HUES6 (cell line): Measurements from ENCODE around the gene FXYD2.

Experiments
- H3K27ac ChIP-seq: 2 replicates; pipeline ENCODE4 v1.7.0; 2013; ENCODE audit warnings: low read depth, mild to moderate bottlenecking, low read length, inconsistent platforms
- H3K27me3 ChIP-seq: 2 replicates; pipeline ENCODE4 v1.6.1; 2013; ENCODE audit warnings: low read length; ENCODE audit not compliant: control insufficient read depth, insufficient read depth
- H3K36me3 ChIP-seq: 2 replicates; pipeline ENCODE4 v1.6.1; 2013; ENCODE audit warnings: low read length; ENCODE audit not compliant: control insufficient read depth, insufficient read depth
- H3K4me1 ChIP-seq: 2 replicates; pipeline ENCODE4 v1.6.1; 2013; ENCODE audit warnings: low read length; ENCODE audit not compliant: control insufficient read depth, insufficient read depth
- H3K4me3 ChIP-seq: 2 replicates; pipeline ENCODE4 v1.5.1; 2013; ENCODE audit warnings: low read depth, low read length
- H3K9ac ChIP-seq: one replicate; pipeline ENCODE4 v1.6.1; 2013; ENCODE audit warnings: mild to moderate bottlenecking, low read length
- H3K9me3 ChIP-seq: 2 replicates; pipeline ENCODE4 v1.6.1; 2013; ENCODE audit warnings: low read depth, low read length; ENCODE audit not compliant: control insufficient read depth, insufficient read depth

The FXYD2 gene

GRCh38 chr11:117794135-117794534 lies 30.4 kb downstream of the FXYD2 start:
- Histone ChIP-seq H3K27me3 (peaks cover 96% of the 10 kb centered on the region), H3K36me3 (no peaks in the 10 kb centered on the region), H3K4me1 (peaks cover 9% of the 10 kb centered on the region), H3K4me3 (no peak overlapping the region), H3K9me3 (no peaks in the 10 kb centered on the region), H3K27ac (no peak overlapping the region), H3K9ac (no peak overlapping the region)

GRCh38 chr11:117793583-117793982 lies 31.0 kb downstream of the FXYD2 start:
- no peak overlapping the region for H3K27ac ChIP-seq
- no peaks in the 10 kb centered on the region for H3K36me3 ChIP-seq
- no peak overlapping the region for H3K9ac ChIP-seq
- peaks cover 90% of the 10 kb centered on the region for H3K27me3 ChIP-seq
- H3K4me3 ChIP-seq = no peak overlapping the region
- no peaks in the 10 kb centered on the region for H3K9me3 ChIP-seq
- peaks cover 9% of the 10 kb centered on the region for H3K4me1 ChIP-seq

- H3K27ac ChIP-seq = no peak overlapping the region
- H3K9me3 ChIP-seq = no peaks in the 10 kb centered on the region
- H3K4me1 ChIP-seq = peaks cover 9% of the 10 kb centered on the region
- H3K36me3 ChIP-seq = no peaks in the 10 kb centered on the region
- H3K27me3 ChIP-seq = peaks cover 84% of the 10 kb centered on the region
- no peak overlapping the region for H3K4me3 ChIP-seq
- H3K9ac ChIP-seq = no peak overlapping the region
Measured at GRCh38 chr11:117792992-117793391, 31.6 kb downstream of the FXYD2 start.

- H3K27me3 ChIP-seq = peaks cover 77% of the 10 kb centered on the region
- H3K9ac ChIP-seq = no peak overlapping the region
- no peaks in the 10 kb centered on the region for H3K9me3 ChIP-seq
- no peaks in the 10 kb centered on the region for H3K36me3 ChIP-seq
- H3K4me3 ChIP-seq = no peak overlapping the region
- H3K27ac ChIP-seq = no peak overlapping the region
- H3K4me1 ChIP-seq = peaks cover 9% of the 10 kb centered on the region
Measured at GRCh38 chr11:117792241-117792640, 32.3 kb downstream of the FXYD2 start.

GRCh38 chr11:117790279-117790678 lies 34.3 kb downstream of the FXYD2 start:
- Histone ChIP-seq H3K9ac (no peak overlapping the region), H3K4me3 (no peak overlapping the region), H3K27ac (no peak overlapping the region), H3K27me3 (peaks cover 73% of the 10 kb centered on the region), H3K4me1 (peaks cover under 1% of the 10 kb centered on the region; the same call in 1 of the 2 replicates), H3K36me3 (no peaks in the 10 kb centered on the region), H3K9me3 (no peaks in the 10 kb centered on the region)

GRCh38 chr11:117789241-117789640 lies 35.3 kb downstream of the FXYD2 start:
- peaks cover 64% of the 10 kb centered on the region for H3K27me3 ChIP-seq
- H3K4me1 ChIP-seq = no peaks in the 10 kb centered on the region
- no peak overlapping the region for H3K4me3 ChIP-seq
- H3K9me3 ChIP-seq = no peaks in the 10 kb centered on the region
- H3K36me3 ChIP-seq = no peaks in the 10 kb centered on the region
- H3K27ac ChIP-seq = no peak overlapping the region
- no peak overlapping the region for H3K9ac ChIP-seq

- no peak overlapping the region for H3K9ac ChIP-seq
- H3K4me3 ChIP-seq = no peak overlapping the region
- no peaks in the 10 kb centered on the region for H3K36me3 ChIP-seq
- H3K9me3 ChIP-seq = no peaks in the 10 kb centered on the region
- H3K27me3 ChIP-seq = peaks cover 54% of the 10 kb centered on the region; the same call in 1 of the 2 replicates
- no peak overlapping the region for H3K27ac ChIP-seq
- no peaks in the 10 kb centered on the region for H3K4me1 ChIP-seq
Measured at GRCh38 chr11:117786135-117786870, 38.2 kb downstream of the FXYD2 start.

GRCh38 chr11:117782101-117782500 lies 42.4 kb downstream of the FXYD2 start:
- no peak overlapping the region for H3K27ac ChIP-seq
- peaks cover 49% of the 10 kb centered on the region for H3K27me3 ChIP-seq
- H3K4me3 ChIP-seq = no peak overlapping the region
- H3K4me1 ChIP-seq = no peaks in the 10 kb centered on the region
- H3K9ac ChIP-seq = no peak overlapping the region
- no peaks in the 10 kb centered on the region for H3K36me3 ChIP-seq
- no peaks in the 10 kb centered on the region for H3K9me3 ChIP-seq

GRCh38 chr11:117781627-117782026 lies 42.9 kb downstream of the FXYD2 start:
- H3K27me3 ChIP-seq = peaks cover 49% of the 10 kb centered on the region
- H3K4me3 ChIP-seq = no peak overlapping the region
- H3K9me3 ChIP-seq = no peaks in the 10 kb centered on the region
- H3K9ac ChIP-seq = no peak overlapping the region
- no peaks in the 10 kb centered on the region for H3K4me1 ChIP-seq
- H3K36me3 ChIP-seq = no peaks in the 10 kb centered on the region
- no peak overlapping the region for H3K27ac ChIP-seq

GRCh38 chr11:117780456-117780855 lies 44.1 kb downstream of the FXYD2 start:
- Histone ChIP-seq H3K27me3 (peaks cover 47% of the 10 kb centered on the region), H3K9me3 (no peaks in the 10 kb centered on the region), H3K9ac (no peak overlapping the region), H3K4me3 (no peak overlapping the region), H3K27ac (no peak overlapping the region), H3K36me3 (no peaks in the 10 kb centered on the region), H3K4me1 (no peaks in the 10 kb centered on the region)

GRCh38 chr11:117774553-117774952 lies 50.0 kb downstream of the FXYD2 start:
- peaks cover 23% of the 10 kb centered on the region; the same call in 1 of the 2 replicates for H3K27me3 ChIP-seq
- H3K9ac ChIP-seq = no peak overlapping the region
- no peak overlapping the region for H3K27ac ChIP-seq
- H3K36me3 ChIP-seq = no peaks in the 10 kb centered on the region
- H3K9me3 ChIP-seq = no peaks in the 10 kb centered on the region
- H3K4me1 ChIP-seq = no peaks in the 10 kb centered on the region
- H3K4me3 ChIP-seq = no peak overlapping the region
